Activated CD4-positive, CD25-positive, alpha-beta regulatory T cell treated with anti-CD3 and anti-CD28 coated beads, Interleukin-2, amount 50 U/mL, for 72 hours (primary cell): ENCODE measurements around the gene NLRC3.

Source experiments
- DNase-seq: peaks from one replicate; pipeline ENCODE4 v3.0.0; 2021

NLRC3 gene

DNA sequence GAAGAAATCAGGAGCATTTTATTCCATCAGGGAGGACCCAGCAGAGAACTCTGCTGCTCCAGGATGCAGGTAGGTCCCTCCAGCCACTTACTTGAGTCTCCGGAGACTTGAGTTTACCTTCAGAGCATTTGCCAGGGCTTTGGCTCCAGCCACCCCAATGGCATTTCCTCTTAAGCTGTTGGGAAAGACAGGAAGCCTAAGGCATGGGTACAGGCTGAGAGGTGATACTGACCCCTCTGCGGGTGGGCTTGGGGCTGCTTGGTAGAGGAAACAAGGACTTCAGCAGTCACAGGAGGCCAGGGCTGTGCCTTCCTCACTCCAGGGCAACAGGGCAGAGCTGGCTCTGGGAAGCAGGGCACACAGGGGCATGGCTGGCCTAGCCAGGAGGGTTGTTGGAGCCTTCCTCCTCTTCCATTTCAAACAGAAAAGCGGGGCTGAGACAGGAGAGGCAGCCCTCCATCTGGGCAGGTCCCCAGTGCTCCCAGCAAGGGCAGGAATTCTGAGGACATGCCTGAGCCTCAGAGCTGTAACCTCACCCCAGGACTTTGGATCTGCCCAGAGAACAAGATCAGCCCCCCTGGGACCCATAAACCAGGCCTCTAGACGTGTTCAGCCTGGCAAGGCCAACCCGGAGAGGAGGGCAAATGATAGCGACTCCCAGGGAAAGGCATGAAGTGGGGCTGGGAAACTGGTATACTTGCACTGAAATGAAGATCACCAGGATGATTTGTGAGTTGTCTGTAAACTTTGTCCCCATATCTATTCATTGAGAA lies 34.4 kb downstream of the NLRC3 start:
- no peak for DNase-seq

DNA sequence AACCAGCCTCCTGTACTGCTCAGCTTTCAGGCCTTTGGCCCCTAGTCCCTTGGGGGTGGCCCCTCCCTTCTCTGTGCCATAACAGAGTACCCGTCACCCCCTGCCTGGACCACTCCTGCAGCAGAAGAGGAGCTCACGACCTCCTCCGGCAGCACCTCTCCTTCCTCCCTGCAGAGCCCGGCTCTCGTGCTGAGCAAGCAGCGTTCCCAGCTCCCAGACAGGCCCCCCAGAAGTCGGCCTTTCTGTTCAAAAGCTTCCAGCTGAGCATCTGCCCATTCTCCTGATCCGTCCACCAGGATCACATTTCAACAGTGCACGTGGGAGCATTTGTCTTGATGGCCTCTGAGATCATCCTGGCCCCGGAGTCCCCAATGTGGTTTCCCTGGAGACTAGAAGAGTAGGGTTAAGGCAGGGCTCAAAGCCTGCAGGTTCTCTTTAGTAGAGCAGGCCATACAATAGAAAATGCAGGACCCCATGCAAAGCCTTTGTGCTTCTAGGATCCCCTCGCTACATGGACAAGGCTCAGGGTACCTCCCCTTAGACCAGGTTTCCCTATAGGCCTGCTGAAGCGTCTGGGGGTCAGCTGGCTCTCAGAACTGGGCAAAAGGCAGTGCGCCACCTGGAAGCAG lies 35.6 kb downstream of the NLRC3 start:
- no peak for DNase-seq

GRCh38 chr16:3538222-3538621 lies 39.0 kb downstream of the NLRC3 start:
- no peak for DNase-seq

DNA sequence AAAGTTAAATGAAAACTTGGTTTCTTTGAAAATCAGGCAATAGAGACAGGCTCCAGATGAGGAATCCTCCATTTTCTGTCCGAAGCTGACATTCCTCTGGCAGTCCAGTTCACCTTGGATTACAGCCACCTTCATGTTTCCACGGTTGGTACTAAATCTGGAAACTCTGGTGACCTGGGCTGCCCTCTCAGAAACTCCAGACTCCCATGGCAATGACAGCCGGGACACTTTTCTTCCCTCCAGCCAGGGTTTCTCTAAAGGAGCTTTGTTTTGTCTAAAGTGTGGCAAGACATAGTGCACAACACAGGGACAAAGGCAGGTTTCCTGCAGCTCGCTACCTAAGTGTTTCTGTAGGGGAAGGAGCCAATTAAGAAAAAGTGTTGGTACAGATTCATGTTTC lies 40.4 kb downstream of the NLRC3 start:
- DNase-seq: no peak

- DNase-seq: no peak
Observed at GRCh38 chr16:3536271-3536731, 40.9 kb downstream of the NLRC3 start.

DNA sequence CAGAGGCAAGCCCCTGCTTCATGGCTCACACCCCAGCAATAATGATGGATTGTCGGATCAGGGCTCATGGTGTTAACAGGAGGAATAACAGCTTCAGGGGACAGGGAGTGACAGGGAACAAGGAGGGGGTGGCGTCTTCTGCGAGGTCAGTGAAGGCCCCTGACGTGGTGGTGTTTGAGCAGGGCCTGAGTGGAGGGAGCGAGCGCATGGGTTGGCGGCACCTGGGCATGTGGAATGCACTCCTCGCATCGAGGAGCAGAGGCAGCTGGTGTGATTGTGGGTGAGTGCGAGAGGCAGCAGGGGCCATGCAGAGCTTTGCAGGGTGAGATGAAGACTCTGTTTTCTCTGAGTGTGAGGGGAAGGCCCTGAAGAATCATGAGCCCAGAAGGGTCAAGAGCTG lies 43.1 kb downstream of the NLRC3 start:
- DNase-seq: no peak

DNA sequence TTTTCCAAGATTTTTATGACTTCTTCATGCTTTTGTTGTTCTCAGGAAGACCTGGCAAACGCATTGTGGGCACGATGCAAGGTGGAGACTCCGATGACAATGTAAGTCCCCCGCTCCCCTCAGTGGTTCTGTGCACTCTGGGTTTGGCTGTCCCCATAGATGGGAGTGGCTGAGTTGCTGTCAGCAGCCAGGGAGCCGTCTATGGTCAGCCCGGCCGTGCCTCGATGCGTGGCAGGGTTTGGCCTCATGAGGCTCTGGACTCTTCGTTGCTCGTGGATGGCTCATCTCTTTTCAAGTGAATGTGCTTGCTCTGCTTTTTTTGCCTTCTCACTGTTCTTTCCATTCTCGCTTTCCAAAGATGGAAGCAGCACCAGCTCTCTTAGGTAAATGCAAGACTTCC lies 44.5 kb downstream of the NLRC3 start:
- no peak for DNase-seq

DNA sequence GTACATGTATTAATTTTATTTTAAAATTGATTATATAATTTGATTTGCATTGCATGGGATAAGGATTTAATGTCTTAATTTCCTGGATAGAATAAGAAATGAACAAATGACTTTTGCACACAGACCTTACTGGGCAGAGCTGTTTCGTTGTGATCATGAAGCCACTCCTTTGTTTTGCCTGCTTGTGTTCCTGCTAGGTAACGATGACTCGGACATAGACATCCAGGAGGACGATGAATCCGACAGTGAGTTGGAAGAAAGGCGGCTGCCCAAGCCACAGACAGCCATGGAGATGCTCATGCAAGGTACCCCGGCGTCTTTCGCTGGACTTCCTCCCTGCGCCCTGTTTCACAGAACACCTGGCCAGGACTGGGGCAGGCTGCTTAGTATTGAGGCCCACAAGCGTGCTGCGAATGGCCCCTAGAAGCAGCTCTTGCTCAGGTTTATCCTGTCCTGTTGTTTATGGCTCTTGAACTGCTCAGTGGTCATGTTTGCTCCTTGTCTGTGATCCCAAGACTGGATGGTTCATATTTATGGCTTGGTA lies 46.8 kb downstream of the NLRC3 start:
- no peak for DNase-seq

GRCh38 chr16:3529175-3529574 lies 48.0 kb downstream of the NLRC3 start:
- DNase-seq: no peak

GRCh38 chr16:3528406-3528805 lies 48.8 kb downstream of the NLRC3 start:
- no peak for DNase-seq

- peak; percentile 63 for DNase-seq
Observed at GRCh38 chr16:3527216-3527829, 49.9 kb downstream of the NLRC3 start.

- DNase-seq: no peak
Observed at GRCh38 chr16:3525951-3526350, 51.3 kb downstream of the NLRC3 start.

DNA sequence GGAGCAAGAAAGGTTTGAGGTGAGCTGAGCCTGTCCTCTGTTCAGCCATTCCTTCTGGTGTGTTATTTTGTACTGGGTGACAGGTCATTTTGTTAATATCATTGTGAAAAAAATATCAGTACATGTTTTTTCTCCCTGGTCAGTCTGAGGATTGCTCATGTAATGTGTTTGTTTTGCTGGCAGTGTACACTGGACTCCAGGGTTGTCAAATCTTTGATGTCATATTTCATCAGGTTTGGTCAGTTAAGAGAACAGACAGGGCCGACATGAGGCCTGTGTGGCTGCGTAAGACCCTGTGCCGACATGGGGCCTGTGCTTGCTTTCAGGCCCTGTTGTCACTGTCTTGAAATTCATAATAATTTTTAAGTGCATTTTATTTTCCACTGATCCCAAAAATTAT lies 53.9 kb downstream of the NLRC3 start:
- DNase-seq: no peak

DNA sequence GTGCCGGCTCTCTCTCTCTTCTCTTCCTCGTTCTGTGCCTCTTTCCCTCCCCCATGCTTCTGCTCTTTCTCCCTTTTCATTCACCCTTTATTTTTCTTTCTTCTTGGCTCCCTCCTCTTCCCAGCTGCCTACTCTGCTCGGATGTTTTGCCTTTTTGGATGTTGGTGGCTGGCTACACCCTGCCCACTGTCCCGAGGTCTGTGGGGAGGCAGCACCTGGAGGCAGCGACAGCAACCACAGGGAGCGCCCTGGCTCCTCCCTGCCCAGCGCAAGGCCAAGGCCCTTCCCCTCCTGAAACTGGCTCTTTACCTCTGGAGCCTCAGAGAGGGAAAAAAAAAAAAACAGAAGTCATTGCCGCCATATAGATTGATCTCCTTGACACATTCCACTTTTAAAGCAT lies 56.4 kb downstream of the NLRC3 start:
- DNase-seq: no peak

GRCh38 chr16:3520413-3520812 lies 56.8 kb downstream of the NLRC3 start:
- DNase-seq: no peak

- no peak for DNase-seq
Observed at GRCh38 chr16:3519581-3519980, 57.6 kb downstream of the NLRC3 start.

GRCh38 chr16:3518986-3519348 lies 58.2 kb downstream of the NLRC3 start:
- no peak for DNase-seq

DNA sequence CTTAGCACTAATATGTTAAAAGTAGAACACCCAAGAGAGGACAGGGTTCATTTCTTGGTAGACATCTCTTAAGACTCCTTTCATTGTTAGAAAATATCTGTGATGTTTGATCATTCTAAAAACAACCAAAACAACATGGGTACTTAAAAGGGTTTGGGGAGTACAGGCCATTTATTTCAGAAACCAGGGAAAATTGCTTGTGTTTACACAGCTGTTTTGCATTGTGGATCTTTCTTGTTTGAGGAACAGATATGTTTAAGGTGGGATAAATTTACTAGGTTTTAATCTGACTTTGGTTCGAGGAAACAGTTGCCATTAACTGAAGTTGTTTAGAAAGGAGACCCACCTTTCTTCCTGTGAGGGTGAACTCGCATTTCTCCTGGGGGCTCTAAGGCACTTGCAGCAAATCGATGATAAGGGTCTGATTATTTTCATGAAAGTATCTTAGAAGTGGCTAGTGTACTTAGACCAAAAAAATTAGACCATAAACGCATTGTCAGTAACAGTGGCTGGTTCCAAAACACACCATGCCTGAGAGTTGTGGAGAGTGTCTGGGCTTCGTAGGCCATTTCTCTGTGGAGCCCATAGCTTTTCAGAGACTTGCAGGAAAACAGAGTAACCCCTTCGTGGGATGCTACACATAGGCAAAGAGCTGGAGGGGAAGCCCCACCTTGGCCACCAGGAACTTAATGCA lies 58.8 kb downstream of the NLRC3 start:
- no peak for DNase-seq

GRCh38 chr16:3515897-3516296 lies 61.3 kb downstream of the NLRC3 start:
- no peak for DNase-seq

DNA sequence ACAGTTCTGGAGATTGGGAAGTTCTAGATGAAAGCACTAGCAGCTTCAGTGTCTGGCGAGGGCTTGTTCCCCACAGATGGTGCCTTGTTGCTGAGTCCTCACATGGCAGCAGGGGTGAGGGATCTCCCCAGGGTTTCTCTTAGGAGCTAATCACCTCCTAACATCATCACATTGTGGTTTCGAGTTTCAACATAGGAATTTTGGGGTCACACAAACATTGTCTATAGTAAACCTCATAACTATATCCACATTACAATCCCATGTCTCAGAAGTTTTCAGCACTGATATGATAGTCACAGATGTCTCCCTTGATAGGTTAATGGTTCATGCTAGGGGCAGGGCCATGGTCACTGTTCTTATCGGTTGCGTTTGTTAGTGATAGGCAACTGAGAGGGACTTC lies 62.6 kb downstream of the NLRC3 start:
- DNase-seq: no peak

DNA sequence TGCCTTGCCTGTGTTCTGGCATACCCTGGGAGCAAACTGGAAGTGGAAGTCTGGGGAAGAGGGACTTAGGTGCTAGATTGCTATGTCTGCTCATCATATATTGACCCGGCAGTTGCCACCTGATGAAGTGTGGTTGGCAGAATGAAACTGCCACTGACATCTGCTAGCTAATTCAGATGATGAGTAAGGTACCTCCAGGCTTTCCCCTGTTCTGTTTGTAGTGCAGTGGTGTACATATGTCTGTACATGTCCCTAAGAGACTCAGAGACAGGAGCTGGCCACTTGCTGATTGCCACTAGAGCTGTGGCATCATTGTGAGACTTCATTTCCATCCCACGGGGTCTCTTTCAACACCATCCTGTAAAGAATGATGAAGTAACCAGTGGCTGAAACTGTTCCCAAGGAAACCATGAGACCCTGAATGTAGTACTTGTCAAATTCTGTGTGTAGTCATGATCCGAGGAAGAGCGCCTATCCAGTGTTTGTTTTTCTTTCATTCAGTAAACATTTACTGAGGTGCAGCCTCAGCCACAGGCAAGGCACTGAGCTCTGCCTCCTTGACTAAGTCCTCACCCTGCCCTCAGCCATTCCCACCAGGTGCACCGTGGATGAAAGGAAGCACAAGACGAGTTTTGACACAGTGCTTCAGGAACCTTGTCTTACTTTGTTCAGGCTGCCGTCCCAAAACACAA lies 63.2 kb downstream of the NLRC3 start:
- DNase-seq: no peak

GRCh38 chr16:3511286-3512180 lies 65.7 kb downstream of the NLRC3 start:
- DNase-seq: no peak
